Kidney (tissue), 14 donors: ENCODE results near the gene CENPU. TPM values are rescaled to one million over a fixed set of nuclear protein-coding genes. Genes with fewer than 3 reads are reported as not detected.
A peak's percentile ranks its signal among the peaks of the same experiment; 100 is the strongest.

ENCODE experiments used
- DNase-seq, 5 donors: peaks; one replicate each; pipeline ENCODE4 v3.0.0-alpha.2; 2013 to 2020
- FAIRE-seq: peaks from 2 replicates; lab custom pipeline; 2012; peaks lifted over from hg19 to GRCh38; lab: Jason Lieb, UNC
- H3K27ac ChIP-seq, 2 donors: one replicate each; pipeline ENCODE4 v1.7.0; 2013; ENCODE audit warnings: low read depth in 2 of 2, low read length in 2 of 2, inconsistent platforms in 1 of 2
- H3K27me3 ChIP-seq: one replicate; pipeline ENCODE4 v1.7.1; 2013; ENCODE audit warnings: low read length, inconsistent platforms; ENCODE audit not compliant: control insufficient read depth, insufficient read depth
- H3K36me3 ChIP-seq, 3 donors: one replicate each; pipeline versions ENCODE4 v1.7.0 to v1.7.1; 2013; ENCODE audit warnings: low read length in 3 of 3, control low read depth in 1 of 3, inconsistent platforms in 1 of 3; ENCODE audit not compliant: insufficient read depth in 3 of 3, control insufficient read depth in 2 of 3
- H3K4me1 ChIP-seq, 3 donors: one replicate each; pipeline versions ENCODE4 v1.7.0 to v1.7.1; 2013; ENCODE audit warnings: low read length in 3 of 3, inconsistent platforms in 1 of 3, low read depth in 1 of 3; ENCODE audit not compliant: control insufficient read depth in 2 of 3, insufficient read depth in 2 of 3
- H3K4me3 ChIP-seq, 3 donors: one replicate each; pipeline versions ENCODE4 v1.7.0 to v1.8.1; 2013; ENCODE audit warnings: low read length in 3 of 3, control low read depth in 1 of 3, inconsistent platforms in 1 of 3
- H3K9ac ChIP-seq, 3 donors: one replicate each; pipeline versions ENCODE4 v1.7.0 to v1.7.1; 2013; ENCODE audit warnings: low read length in 3 of 3, control low read depth in 1 of 3, inconsistent platforms in 1 of 3
- H3K9me3 ChIP-seq, 3 donors: one replicate each; pipeline versions ENCODE4 v1.7.0 to v1.7.1; 2013; ENCODE audit warnings: low read length in 3 of 3, control low read depth in 1 of 3, inconsistent platforms in 1 of 3; ENCODE audit not compliant: control insufficient read depth in 2 of 3, insufficient read depth in 1 of 3
- CTCF ChIP-seq: IDR thresholded peaks from 3 replicates; pipeline ENCODE4 v1.5.1; 2012; ENCODE audit warnings: mild to moderate bottlenecking, moderate library complexity, borderline replicate concordance; ENCODE audit not compliant: insufficient read depth; ENCODE audit errors: extremely low read depth
- intact Hi-C: fragments of 100-400 bp; cut with DNase I; formaldehyde crosslinking; loops from one replicate; pipeline ENCODE4 v1.11.1; 2022
- polyA plus RNA-seq: library from polyadenylated mRNA; stranded (reverse); fragments of 350-450 nt; fragmentation: Illumina TruSeq; extraction: RNeasy Lipid Tissue Mini Kit (QIAGEN cat#74804); gene quantifications from one replicate; pipeline ENCODE4 v1.2.3, GENCODE V29; 2014; ENCODE audit warnings: low read depth, low replicate concordance; ENCODE audit not compliant: insufficient read depth
- total RNA-seq: library from RNA; stranded (reverse); fragmentation: NEBNext Ultra II Directional; extraction: Animal tissue kit (Norgen Biotek cat#: 25700); gene quantifications from one replicate; pipeline ENCODE4 v1.2.1, GENCODE V29; 2021
- donor health status: control.
- donor health status: control.
- donor health status: control.
- donor health status: control.
- donor health status: control.
- donor health status: DM: yes; HTN: yes; CAD: no.
- donor health status: Normal renal cell carcinoma (clear cell type).

Gene CENPU
- total and polyA plus RNA-seq, 2 donors from 2014 or later, result 2.2 to 2.5 TPM

- H3K36me3 ChIP-seq, result peaks cover 0 to 26% (median 9%) of the 10 kb centered on the region in 3 donors
- FAIRE-seq (no peak), DNase-seq (no peak)
- no peak for TF ChIP-seq CTCF
- no peak overlapping the region for H3K9ac ChIP-seq
- peaks cover under 1 to 34% (median 24%) of the 10 kb centered on the region in 3 donors for H3K4me1 ChIP-seq
- no peak overlapping the region for H3K4me3 ChIP-seq
- no peaks in the 10 kb centered on the region for H3K27me3 ChIP-seq
- intact Hi-C loops, result no loop called here
- H3K9me3 ChIP-seq, result no peaks in the 10 kb centered on the region
- no peak overlapping the region for H3K27ac ChIP-seq
Measured at GRCh38 chr4:184750926-184751584, 17.2 kb upstream of the CENPU start.

GRCh38 chr4:184748251-184748652 lies 14.4 kb upstream of the CENPU start:
- Histone ChIP-seq H3K9me3 (no peaks in the 10 kb centered on the region), H3K4me3 (no peak overlapping the region), H3K36me3 (peaks cover 0 to 4% (median 0%) of the 10 kb centered on the region in 3 donors), H3K9ac (peak overlapping the region in 1 of 3 donors; percentile 1), H3K27ac (peak overlapping the region; percentile 92 to 98), H3K27me3 (no peaks in the 10 kb centered on the region), H3K4me1 (peaks cover 3 to 47% (median 38%) of the 10 kb centered on the region in 3 donors)
- no peak for FAIRE-seq
- TF ChIP-seq CTCF, result no peak
- intact Hi-C loops, result no loop called here
- peak in 3 of 5 donors; percentile 40 to 54 (median 43) for DNase-seq

- Histone ChIP-seq H3K27me3 (no peaks in the 10 kb centered on the region), H3K4me1 (peaks cover 3 to 47% (median 38%) of the 10 kb centered on the region in 3 donors), H3K36me3 (no peaks in the 10 kb centered on the region), H3K9ac (peak overlapping the region in 2 of 3 donors; percentile 74), H3K4me3 (peak overlapping the region in 1 of 3 donors; percentile 8), H3K9me3 (no peaks in the 10 kb centered on the region), H3K27ac (peak overlapping the region; percentile 92 to 98)
- DNase-seq (no peak), FAIRE-seq (no peak)
- no peak for TF ChIP-seq CTCF
- intact Hi-C loops, result no loop called here
Measured at GRCh38 chr4:184747034-184747830, 13.3 kb upstream of the CENPU start.
